HepG2 (cell line): ENCODE results near the gene IRF2BPL. TPM values are rescaled to one million over a fixed set of nuclear protein-coding genes. Genes with fewer than 3 reads are reported as not detected.

ENCODE experiments used
- ATAC-seq: fragments of 200-7000 bp; cut with Tn5 transposase; 3 replicates; pipeline ENCODE4 v1.9.1; 2020; ENCODE audit warnings: mild to moderate bottlenecking, moderate library complexity
- BruUV-seq: library from RNA; stranded (reverse); fragments of 400-500 nt; replicated peaks from 2 replicates; lab custom pipeline; 2021; lab: Mats Ljungman, UMichigan
- CTCF ChIA-PET: fragments of 300-600 bp; formaldehyde crosslinking; extraction: SDS; loops from one replicate; lab custom pipeline; 2021; ENCODE audit warnings: low total read pairs, inconsistent platforms, low intra/inter-chr PET ratio; lab: Yijun Ruan, JAX
- POLR2A ChIA-PET: fragments of 350-600 bp; sonication (Branson Sonifier 250); formaldehyde crosslinking; loops from one replicate; lab custom pipeline; 2020; ENCODE audit warnings: antibody characterized with exemption, inconsistent platforms; lab: Yijun Ruan, JAX
- DNase-seq: peaks from one replicate; pipeline ENCODE4 v3.0.0-alpha.2; 2015; ENCODE audit warnings: low spot score
- FAIRE-seq: peaks from 3 replicates; lab custom pipeline; 2011; peaks lifted over from hg19 to GRCh38; lab: Jason Lieb, UNC
- H2AFZ ChIP-seq: one replicate; pipeline ENCODE4 v1.6.1; 2011; ENCODE audit warnings: low read length, inconsistent platforms
- H3K27ac ChIP-seq: fragments of 300-600 bp; 3 replicates; pipeline ENCODE4 v1.8.0; 2011; ENCODE audit warnings: mixed run types, mild to moderate bottlenecking, mixed read lengths, low read length, inconsistent platforms; ENCODE audit not compliant: insufficient read depth; ENCODE audit errors: extremely low read length
- H3K27me3 ChIP-seq, 2 experiments: fragments of 200-600 bp in 1 of 2; 2 replicates in 1 of 2; 3 replicates in 1 of 2; pipeline versions ENCODE4 v1.6.0 to v1.8.0; 2011; ENCODE audit warnings: low read length in 2 of 2, mild to moderate bottlenecking in 2 of 2, moderate library complexity in 2 of 2, inconsistent platforms in 1 of 2; ENCODE audit not compliant: insufficient read depth in 2 of 2, control insufficient read depth in 1 of 2
- H3K36me3 ChIP-seq, 2 experiments: fragments of 200-600 bp in 1 of 2; replicated peaks in 1 of 2; 2 replicates in 1 of 2; 3 replicates in 1 of 2; pipeline versions ENCODE4 v1.5.1 to v1.8.0; 2011; ENCODE audit warnings: low read length in 2 of 2, inconsistent platforms in 1 of 2; ENCODE audit not compliant: insufficient read depth in 2 of 2, control insufficient read depth in 1 of 2
- H3K4me1 ChIP-seq: 2 replicates; pipeline ENCODE4 v1.5.1; 2012; ENCODE audit warnings: low read length, inconsistent platforms; ENCODE audit not compliant: insufficient read depth
- H3K4me2 ChIP-seq: 2 replicates; pipeline ENCODE4 v1.6.0; 2011; ENCODE audit warnings: low read depth, low read length, inconsistent platforms
- H3K4me3 ChIP-seq, 3 experiments: fragments of 200-600 bp in 1 of 3; sonication (generic), shearing (Covaris generic) in 1 of 3; replicated peaks in 1 of 3; 2 replicates each; pipeline ENCODE4 v1.5.1; 2011 to 2016; ENCODE audit warnings: low read length in 3 of 3, inconsistent platforms in 2 of 3, low read depth in 2 of 3, mild to moderate bottlenecking in 2 of 3, control low read depth in 1 of 3, mixed read lengths in 1 of 3; ENCODE audit not compliant: insufficient read depth in 1 of 3
- H3K79me2 ChIP-seq: one replicate; pipeline ENCODE4 v1.6.1; 2011; ENCODE audit warnings: low read length, inconsistent platforms; ENCODE audit not compliant: insufficient read depth
- H3K9ac ChIP-seq: 2 replicates; pipeline ENCODE4 v1.6.0; 2011; ENCODE audit warnings: mild to moderate bottlenecking, low read depth, low read length, inconsistent platforms; ENCODE audit not compliant: insufficient read depth
- H3K9me3 ChIP-seq: 2 replicates; pipeline ENCODE4 v1.5.1; 2012; ENCODE audit warnings: mild to moderate bottlenecking, low read length
- H4K20me1 ChIP-seq: 2 replicates; pipeline ENCODE4 v1.6.0; 2011; ENCODE audit warnings: inconsistent platforms, mild to moderate bottlenecking, low read length, moderate library complexity; ENCODE audit not compliant: insufficient read depth
- MTF1 ChIP-seq: sonication (generic); formaldehyde crosslinking; IDR thresholded peaks from 2 replicates; pipeline ENCODE4 v1.5.0; 2020; ENCODE audit warnings: missing genetic modification reagents
- NFE2 ChIP-seq: sonication (generic); formaldehyde crosslinking; IDR thresholded peaks from 2 replicates; pipeline ENCODE4 v1.4.0; 2020; ENCODE audit warnings: missing genetic modification reagents
- POLR2A ChIP-seq, 2 experiments: IDR thresholded peaks; 2 replicates each; pipeline ENCODE4 v1.6.1; 2011; ENCODE audit warnings: low read depth in 2 of 2, low read length in 2 of 2, mild to moderate bottlenecking in 1 of 2, moderate library complexity in 1 of 2; ENCODE audit not compliant: insufficient read depth in 1 of 2
- RAD21 ChIP-seq: fragments of 450-650 bp; formaldehyde crosslinking; IDR thresholded peaks from 2 replicates; pipeline ENCODE4 v1.5.0; 2020; ENCODE audit warnings: mild to moderate bottlenecking
- RERE ChIP-seq: IDR thresholded peaks from 2 replicates; pipeline ENCODE4 v1.6.1; 2016; ENCODE audit warnings: low read depth, missing genetic modification reagents, missing compliant biosample characterization
- SIN3A ChIP-seq: IDR thresholded peaks from 2 replicates; pipeline ENCODE4 v1.6.1; 2011; ENCODE audit warnings: low read depth, mild to moderate bottlenecking, control low read depth, low read length, borderline replicate concordance
- TBP ChIP-seq: sonication (generic); formaldehyde crosslinking; IDR thresholded peaks from 2 replicates; pipeline ENCODE4 v1.5.0; 2020; ENCODE audit warnings: missing genetic modification reagents
- U2AF2 ChIP-seq: fragments of 200-400 bp; formaldehyde crosslinking; IDR thresholded peaks from 2 replicates; pipeline ENCODE4 v1.6.1; 2017; ENCODE audit warnings: low read depth, mild to moderate bottlenecking, low read length
- ZBTB26 ChIP-seq: IDR thresholded peaks from 2 replicates; pipeline ENCODE4 v1.6.1; 2016; ENCODE audit warnings: missing compliant biosample characterization, missing genetic modification reagents, borderline replicate concordance
- ZNF296 ChIP-seq: sonication (generic); formaldehyde crosslinking; conservative IDR thresholded peaks from 2 replicates; pipeline ENCODE4 v1.5.0; 2020; ENCODE audit warnings: mild to moderate bottlenecking, missing genetic modification reagents
- ZNF782 ChIP-seq: sonication (generic); formaldehyde crosslinking; IDR thresholded peaks from 2 replicates; pipeline ENCODE4 v1.4.0; 2020; ENCODE audit warnings: missing genetic modification reagents, mild to moderate bottlenecking, borderline replicate concordance
- WGBS: methylation state at CpG from one replicate; pipeline ENCODE4 v1.1.6; 2017; ENCODE audit warnings: low lambda C conversion rate; 5-methylcytosine and 5-hydroxymethylcytosine counted together
- in situ Hi-C: cut with HindIII; loops from 2 replicates; pipeline ENCODE4 v1.10.0; 2017; ENCODE audit warnings: low pct_unique_long_range_greater_than_20kb; ENCODE audit not compliant: extremely low pct_ligation_motif_present
- intact Hi-C: fragments of 100-400 bp; cut with micrococcal nuclease; formaldehyde crosslinking; loops from one replicate; pipeline ENCODE4 v1.10.0; 2022; ENCODE audit not compliant: unreplicated experiment
- polyA plus RNA-seq, 8 experiments: library from polyadenylated mRNA; depleted of rRNA in 3 of 8; stranded (reverse) in 7 of 8; unstranded in 1 of 8; fragments of >200 nt; fragmentation: Illumina TruSeq in 4 of 8; extraction: Trizol in 4 of 8; gene quantifications; 2 replicates each; pipeline versions ENCODE4 v1.2.1 to v1.2.3, GENCODE V29; 2011 to 2016; ENCODE audit warnings: low read depth in 4 of 8, missing spikeins in 1 of 8, mixed read lengths in 1 of 8; ENCODE audit not compliant: insufficient read depth in 1 of 8
- total RNA-seq, 5 experiments: library from RNA; depleted of rRNA; stranded (reverse); fragments of >200 nt; fragmentation: Illumina TruSeq; extraction: Trizol; gene quantifications; 2 replicates each; pipeline ENCODE4 v1.2.3, GENCODE V29; 2016; ENCODE audit warnings: low read depth in 1 of 5

Gene IRF2BPL
- total and polyA plus RNA-seq, 2 of the 13 experiments (the other 11 are each of a cell fraction or from before 2014, with no cell fraction given), result 6.6 to 8.4 TPM

GRCh38 chr14:77058785-77059184, 30.3 kb upstream of the IRF2BPL start:
- no peak overlapping the region for H2AFZ ChIP-seq
- H3K36me3 ChIP-seq, result no peaks in the 10 kb centered on the region
- ATAC-seq (no peak), DNase-seq (no peak), FAIRE-seq (no peak)
- POLR2A ChIA-PET, result no interaction called here
- no peak for TF ChIP-seq ZNF296 (CRISPR knock-in tag)
- no peak for TF ChIP-seq POLR2A (IDR thresholded peaks at IDR 0.05; ENCODE audit: insufficient read depth in 1 of 2, low read depth in 2 of 2, low read length in 2 of 2)
- TF ChIP-seq RAD21 (CRISPR knock-in tag), result no peak
- no peak for TF ChIP-seq ZBTB26
- no peak for TF ChIP-seq ZNF782 (CRISPR knock-in tag)
- TF ChIP-seq MTF1, result no peak
- TF ChIP-seq TBP (CRISPR knock-in tag), result no peak
- TF ChIP-seq U2AF2, result no peak
- no peak for TF ChIP-seq RERE (CRISPR knock-in tag)
- no peak for TF ChIP-seq NFE2 (CRISPR knock-in tag)
- no peak for TF ChIP-seq SIN3A
- in situ Hi-C loops (no loop called here), intact Hi-C loops (no loop called here)
- no peaks in the 10 kb centered on the region for H4K20me1 ChIP-seq
- no peak overlapping the region for H3K27ac ChIP-seq
- H3K9ac ChIP-seq, result no peak overlapping the region
- no peak overlapping the region for H3K4me2 ChIP-seq
- H3K4me1 ChIP-seq, result peaks cover 15% of the 10 kb centered on the region; the same call in 1 of the 2 replicates
- CTCF ChIA-PET, result interaction anchor here (1.2 to 1.8 kb wide), 2 partner anchors 112 to 145 kb away, joined by 4 to 12 read pairs; no protein-coding TSS in a partner anchor
- no peak overlapping the region for H3K4me3 ChIP-seq
- no peaks in the 10 kb centered on the region; the same call in 1 of the 2 replicates for H3K9me3 ChIP-seq
- H3K79me2 ChIP-seq, result no peaks in the 10 kb centered on the region
- BruUV-seq, result no TSS peak
- H3K27me3 ChIP-seq, result peaks cover 2 to 21% of the 10 kb centered on the region in 2 experiments; a peak in 2 of 5 replicates
- 2% methylated on average over 6 of the region's 9 CpGs for WGBS
